HL-60 (cell line): ENCODE measurements around the gene DGUOK.

Source experiments
- DNase-seq, 2 experiments: peaks; one replicate each; pipeline ENCODE4 v3.0.0-alpha.2; 2010 to 2020; ENCODE audit warnings: low read depth in 1 of 2, low spot score in 1 of 2
- H3K27ac ChIP-seq: fragments of 250-450 bp; sonication (Bioruptor Pico); replicated peaks from 2 replicates; pipeline ENCODE4 v1.5.1; 2020; ENCODE audit warnings: mild to moderate bottlenecking, moderate library complexity
- H3K27me3 ChIP-seq: fragments of 250-450 bp; sonication (Bioruptor Pico); 2 replicates; pipeline ENCODE4 v1.5.1; 2021; ENCODE audit warnings: mild to moderate bottlenecking, moderate library complexity; ENCODE audit not compliant: insufficient read depth, poor library complexity, severe bottlenecking
- H3K4me3 ChIP-seq: replicated peaks from 2 replicates; pipeline ENCODE4 v1.5.1; 2011; ENCODE audit warnings: mild to moderate bottlenecking, control low read depth, low read length; ENCODE audit not compliant: insufficient read depth
- CTCF ChIP-seq: IDR thresholded peaks from one replicate; pipeline ENCODE4 v1.5.1; 2011; ENCODE audit warnings: low read length, control low read depth, inconsistent platforms; ENCODE audit not compliant: insufficient read depth
- GABPA ChIP-seq: IDR thresholded peaks from 2 replicates; pipeline ENCODE4 v1.6.1; 2012; ENCODE audit warnings: low read depth
- POLR2AphosphoS5 ChIP-seq: IDR thresholded peaks from 2 replicates; pipeline ENCODE4 v1.6.1; 2012; ENCODE audit warnings: low read depth
- SPI1 ChIP-seq: IDR thresholded peaks from 2 replicates; pipeline ENCODE4 v1.6.1; 2012; ENCODE audit warnings: low read depth, mild to moderate bottlenecking, borderline replicate concordance
- TF ChIP-seq, protein P1 (sequence below): IDR thresholded peaks from 2 replicates; pipeline ENCODE4 v1.6.1; 2012; ENCODE audit warnings: low read depth; ENCODE audit not compliant: insufficient replicate concordance

The DGUOK gene

DNA sequence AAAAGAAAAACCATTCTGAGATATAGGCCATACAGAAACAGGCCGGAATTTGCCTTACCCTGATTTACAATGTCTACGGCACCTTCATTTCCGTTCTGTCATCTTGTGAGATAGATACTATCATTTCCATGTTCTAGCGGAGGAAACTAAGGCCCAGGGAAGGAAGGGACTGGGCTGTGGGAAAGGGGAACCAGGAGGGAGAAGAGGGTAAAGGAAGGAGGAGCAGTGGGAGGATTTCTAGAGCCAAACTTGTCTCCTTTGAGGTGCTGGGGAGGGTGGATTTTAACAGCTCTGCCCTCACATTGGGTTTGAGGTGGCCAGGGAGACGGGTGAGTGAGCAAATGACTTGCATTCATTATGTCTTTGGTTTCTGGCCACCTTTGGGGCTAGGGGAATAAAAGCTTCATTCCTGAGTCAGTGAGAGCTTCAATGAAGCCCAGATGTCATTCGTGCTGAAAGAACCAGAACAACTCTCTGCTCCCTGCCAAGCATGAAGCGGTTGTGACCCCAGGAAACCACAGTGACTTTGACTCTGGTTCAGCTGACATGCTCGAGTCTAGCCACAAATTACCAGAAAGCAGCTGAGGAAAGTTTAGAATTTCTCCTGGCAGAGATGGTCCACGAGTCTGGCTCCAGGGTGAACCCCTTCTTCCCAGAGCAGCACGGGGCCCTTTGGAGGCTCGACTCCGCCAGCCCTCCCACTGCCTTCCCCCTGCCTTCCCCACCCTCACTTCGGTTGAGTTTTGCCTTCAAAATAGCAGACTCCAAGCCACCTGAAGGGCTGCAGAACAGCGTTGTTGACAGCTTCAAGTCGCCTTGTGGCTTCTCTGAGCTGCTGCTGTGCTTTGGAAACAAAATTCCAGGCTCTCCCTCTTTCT is 30.1 kb upstream of the DGUOK start:
- Histone ChIP-seq H3K4me3 (no peak overlapping the region), H3K27me3 (no peaks in the 10 kb centered on the region), H3K27ac (no peak overlapping the region)
- DNase-seq = peak in 1 of 2 experiments; percentile 8
- TF ChIP-seq POLR2AphosphoS5 (no peak), CTCF (no peak), SPI1 (no peak), GABPA (no peak)
- TF ChIP-seq, protein P1, sequence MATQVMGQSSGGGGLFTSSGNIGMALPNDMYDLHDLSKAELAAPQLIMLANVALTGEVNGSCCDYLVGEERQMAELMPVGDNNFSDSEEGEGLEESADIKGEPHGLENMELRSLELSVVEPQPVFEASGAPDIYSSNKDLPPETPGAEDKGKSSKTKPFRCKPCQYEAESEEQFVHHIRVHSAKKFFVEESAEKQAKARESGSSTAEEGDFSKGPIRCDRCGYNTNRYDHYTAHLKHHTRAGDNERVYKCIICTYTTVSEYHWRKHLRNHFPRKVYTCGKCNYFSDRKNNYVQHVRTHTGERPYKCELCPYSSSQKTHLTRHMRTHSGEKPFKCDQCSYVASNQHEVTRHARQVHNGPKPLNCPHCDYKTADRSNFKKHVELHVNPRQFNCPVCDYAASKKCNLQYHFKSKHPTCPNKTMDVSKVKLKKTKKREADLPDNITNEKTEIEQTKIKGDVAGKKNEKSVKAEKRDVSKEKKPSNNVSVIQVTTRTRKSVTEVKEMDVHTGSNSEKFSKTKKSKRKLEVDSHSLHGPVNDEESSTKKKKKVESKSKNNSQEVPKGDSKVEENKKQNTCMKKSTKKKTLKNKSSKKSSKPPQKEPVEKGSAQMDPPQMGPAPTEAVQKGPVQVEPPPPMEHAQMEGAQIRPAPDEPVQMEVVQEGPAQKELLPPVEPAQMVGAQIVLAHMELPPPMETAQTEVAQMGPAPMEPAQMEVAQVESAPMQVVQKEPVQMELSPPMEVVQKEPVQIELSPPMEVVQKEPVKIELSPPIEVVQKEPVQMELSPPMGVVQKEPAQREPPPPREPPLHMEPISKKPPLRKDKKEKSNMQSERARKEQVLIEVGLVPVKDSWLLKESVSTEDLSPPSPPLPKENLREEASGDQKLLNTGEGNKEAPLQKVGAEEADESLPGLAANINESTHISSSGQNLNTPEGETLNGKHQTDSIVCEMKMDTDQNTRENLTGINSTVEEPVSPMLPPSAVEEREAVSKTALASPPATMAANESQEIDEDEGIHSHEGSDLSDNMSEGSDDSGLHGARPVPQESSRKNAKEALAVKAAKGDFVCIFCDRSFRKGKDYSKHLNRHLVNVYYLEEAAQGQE = no peak

- no peak for DNase-seq
- TF ChIP-seq POLR2AphosphoS5 = no peak
- TF ChIP-seq SPI1 = no peak
- no peak for TF ChIP-seq GABPA
- TF ChIP-seq, protein P1 = peak; percentile 28
- no peak for TF ChIP-seq CTCF
- H3K27ac ChIP-seq = no peak overlapping the region
- H3K27me3 ChIP-seq = no peaks in the 10 kb centered on the region
- no peak overlapping the region for H3K4me3 ChIP-seq
Observed at GRCh38 chr2:73897240-73897583, 29.5 kb upstream of the DGUOK start.

DNA sequence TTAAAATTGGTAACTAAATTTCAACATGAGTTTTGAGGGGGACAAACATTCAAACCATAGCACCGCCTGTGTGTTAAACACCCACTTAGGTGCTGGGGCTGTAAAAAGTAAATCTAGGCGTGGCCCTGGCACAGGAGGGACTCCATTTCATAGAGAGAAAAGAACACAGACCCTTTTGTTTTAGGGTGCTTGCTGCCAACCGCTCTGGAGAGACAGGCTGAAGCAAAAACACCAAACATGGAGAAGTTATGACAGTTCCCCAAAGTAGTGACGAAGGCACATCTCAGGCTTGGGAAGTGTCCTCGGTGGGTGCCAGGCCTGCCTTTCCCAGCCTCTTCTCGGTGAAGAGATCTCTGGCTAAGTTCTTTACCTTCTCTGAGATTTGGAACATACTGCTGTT is 28.7 kb upstream of the DGUOK start:
- Histone ChIP-seq H3K4me3 (no peak overlapping the region), H3K27me3 (no peaks in the 10 kb centered on the region), H3K27ac (no peak overlapping the region)
- TF ChIP-seq CTCF = no peak
- no peak for TF ChIP-seq SPI1
- no peak for TF ChIP-seq GABPA
- TF ChIP-seq POLR2AphosphoS5 = no peak
- TF ChIP-seq, protein P1 = no peak
- no peak for DNase-seq
